Kidney (tissue), 14 donors: ENCODE data around the gene DIRAS1. TPM values are rescaled to one million over a fixed set of nuclear protein-coding genes. Genes with fewer than 3 reads are reported as not detected.

Experiments
- DNase-seq, 5 donors: peaks; one replicate each; pipeline ENCODE4 v3.0.0-alpha.2; 2013 to 2020
- FAIRE-seq: peaks from 2 replicates; lab custom pipeline; 2012; peaks lifted over from hg19 to GRCh38; lab: Jason Lieb, UNC
- H3K27ac ChIP-seq, 2 donors: one replicate each; pipeline ENCODE4 v1.7.0; 2013; ENCODE audit warnings: low read depth in 2 of 2, low read length in 2 of 2, inconsistent platforms in 1 of 2
- H3K27me3 ChIP-seq: one replicate; pipeline ENCODE4 v1.7.1; 2013; ENCODE audit warnings: low read length, inconsistent platforms; ENCODE audit not compliant: control insufficient read depth, insufficient read depth
- H3K36me3 ChIP-seq, 3 donors: one replicate each; pipeline versions ENCODE4 v1.7.0 to v1.7.1; 2013; ENCODE audit warnings: low read length in 3 of 3, control low read depth in 1 of 3, inconsistent platforms in 1 of 3; ENCODE audit not compliant: insufficient read depth in 3 of 3, control insufficient read depth in 2 of 3
- H3K4me1 ChIP-seq, 3 donors: one replicate each; pipeline versions ENCODE4 v1.7.0 to v1.7.1; 2013; ENCODE audit warnings: low read length in 3 of 3, inconsistent platforms in 1 of 3, low read depth in 1 of 3; ENCODE audit not compliant: control insufficient read depth in 2 of 3, insufficient read depth in 2 of 3
- H3K4me3 ChIP-seq, 3 donors: one replicate each; pipeline versions ENCODE4 v1.7.0 to v1.8.1; 2013; ENCODE audit warnings: low read length in 3 of 3, control low read depth in 1 of 3, inconsistent platforms in 1 of 3
- H3K9ac ChIP-seq, 3 donors: one replicate each; pipeline versions ENCODE4 v1.7.0 to v1.7.1; 2013; ENCODE audit warnings: low read length in 3 of 3, control low read depth in 1 of 3, inconsistent platforms in 1 of 3
- H3K9me3 ChIP-seq, 3 donors: one replicate each; pipeline versions ENCODE4 v1.7.0 to v1.7.1; 2013; ENCODE audit warnings: low read length in 3 of 3, control low read depth in 1 of 3, inconsistent platforms in 1 of 3; ENCODE audit not compliant: control insufficient read depth in 2 of 3, insufficient read depth in 1 of 3
- intact Hi-C: fragments of 100-400 bp; cut with DNase I; formaldehyde crosslinking; loops from one replicate; pipeline ENCODE4 v1.11.1; 2022
- polyA plus RNA-seq: library from polyadenylated mRNA; stranded (reverse); fragments of 350-450 nt; fragmentation: Illumina TruSeq; extraction: RNeasy Lipid Tissue Mini Kit (QIAGEN cat#74804); gene quantifications from one replicate; pipeline ENCODE4 v1.2.3, GENCODE V29; 2014; ENCODE audit warnings: low read depth, low replicate concordance; ENCODE audit not compliant: insufficient read depth
- total RNA-seq: library from RNA; stranded (reverse); fragmentation: NEBNext Ultra II Directional; extraction: Animal tissue kit (Norgen Biotek cat#: 25700); gene quantifications from one replicate; pipeline ENCODE4 v1.2.1, GENCODE V29; 2021
- TF ChIP-seq, protein P1 (sequence below): IDR thresholded peaks from 3 replicates; pipeline ENCODE4 v1.5.1; 2012; ENCODE audit warnings: mild to moderate bottlenecking, moderate library complexity, borderline replicate concordance; ENCODE audit not compliant: insufficient read depth; ENCODE audit errors: extremely low read depth
- donor health status: control.
- donor health status: control.
- donor health status: control.
- donor health status: control.
- donor health status: control.
- donor health status: DM: yes; HTN: yes; CAD: no.
- donor health status: Normal renal cell carcinoma (clear cell type).

Gene DIRAS1
- total and polyA plus RNA-seq, 2 donors from 2014 or later, result 2.3 to 7.6 TPM

DNA sequence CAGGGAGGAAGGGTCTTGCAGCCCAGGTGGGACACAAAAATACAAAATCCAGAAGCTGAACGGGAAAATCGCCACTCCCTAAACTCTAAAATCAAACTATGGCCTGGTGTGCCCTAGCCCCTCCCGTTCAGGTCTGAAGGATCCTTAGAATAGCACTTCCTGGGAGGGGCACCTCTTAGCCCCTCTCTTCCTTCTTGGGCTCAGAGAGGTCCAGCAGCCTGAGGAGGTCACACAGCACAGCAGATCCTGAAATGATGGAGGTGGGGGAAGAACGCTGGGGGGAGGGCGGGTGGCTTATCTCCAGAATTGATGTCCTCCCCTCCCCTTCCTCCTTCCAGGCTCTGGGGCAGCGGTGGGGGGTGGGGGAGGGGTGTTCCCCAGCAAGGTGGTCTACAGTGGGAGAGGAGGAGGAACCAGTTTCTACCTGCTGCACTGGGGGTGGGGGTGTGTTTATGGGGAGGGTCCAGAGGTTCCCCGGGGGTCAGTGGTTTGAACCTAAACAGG, 1.9 kb downstream of the DIRAS1 start:
- no peak overlapping the region for H3K4me3 ChIP-seq
- peaks cover 3% of the 10 kb centered on the region for H3K27me3 ChIP-seq
- intact Hi-C loops, result no loop called here
- TF ChIP-seq, protein P1, sequence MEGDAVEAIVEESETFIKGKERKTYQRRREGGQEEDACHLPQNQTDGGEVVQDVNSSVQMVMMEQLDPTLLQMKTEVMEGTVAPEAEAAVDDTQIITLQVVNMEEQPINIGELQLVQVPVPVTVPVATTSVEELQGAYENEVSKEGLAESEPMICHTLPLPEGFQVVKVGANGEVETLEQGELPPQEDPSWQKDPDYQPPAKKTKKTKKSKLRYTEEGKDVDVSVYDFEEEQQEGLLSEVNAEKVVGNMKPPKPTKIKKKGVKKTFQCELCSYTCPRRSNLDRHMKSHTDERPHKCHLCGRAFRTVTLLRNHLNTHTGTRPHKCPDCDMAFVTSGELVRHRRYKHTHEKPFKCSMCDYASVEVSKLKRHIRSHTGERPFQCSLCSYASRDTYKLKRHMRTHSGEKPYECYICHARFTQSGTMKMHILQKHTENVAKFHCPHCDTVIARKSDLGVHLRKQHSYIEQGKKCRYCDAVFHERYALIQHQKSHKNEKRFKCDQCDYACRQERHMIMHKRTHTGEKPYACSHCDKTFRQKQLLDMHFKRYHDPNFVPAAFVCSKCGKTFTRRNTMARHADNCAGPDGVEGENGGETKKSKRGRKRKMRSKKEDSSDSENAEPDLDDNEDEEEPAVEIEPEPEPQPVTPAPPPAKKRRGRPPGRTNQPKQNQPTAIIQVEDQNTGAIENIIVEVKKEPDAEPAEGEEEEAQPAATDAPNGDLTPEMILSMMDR, result no peak
- DNase-seq, result peak in 1 of 5 donors; percentile 42
- no peak overlapping the region for H3K27ac ChIP-seq
- H3K4me1 ChIP-seq, result peaks cover 0 to 14% (median 0%) of the 10 kb centered on the region in 3 donors
- FAIRE-seq, result no peak
- H3K9me3 ChIP-seq, result peaks cover 0 to 10% (median 2%) of the 10 kb centered on the region in 3 donors
- H3K9ac ChIP-seq, result no peak overlapping the region
- H3K36me3 ChIP-seq, result no peaks in the 10 kb centered on the region

GRCh38 chr19:2717638-2718541, 3.3 kb downstream of the DIRAS1 start:
- intact Hi-C loops, result no loop called here
- no peak overlapping the region for H3K27ac ChIP-seq
- DNase-seq (peak in 2 of 5 donors; percentile 28 to 75), FAIRE-seq (no peak)
- TF ChIP-seq, protein P1, result no peak
- H3K4me3 ChIP-seq, result no peak overlapping the region
- H3K36me3 ChIP-seq, result no peaks in the 10 kb centered on the region
- peaks cover 0 to 10% (median 2%) of the 10 kb centered on the region in 3 donors for H3K9me3 ChIP-seq
- peaks cover 0 to 7% (median 0%) of the 10 kb centered on the region in 3 donors for H3K4me1 ChIP-seq
- H3K27me3 ChIP-seq, result peaks cover 3% of the 10 kb centered on the region
- H3K9ac ChIP-seq, result no peak overlapping the region

DNA sequence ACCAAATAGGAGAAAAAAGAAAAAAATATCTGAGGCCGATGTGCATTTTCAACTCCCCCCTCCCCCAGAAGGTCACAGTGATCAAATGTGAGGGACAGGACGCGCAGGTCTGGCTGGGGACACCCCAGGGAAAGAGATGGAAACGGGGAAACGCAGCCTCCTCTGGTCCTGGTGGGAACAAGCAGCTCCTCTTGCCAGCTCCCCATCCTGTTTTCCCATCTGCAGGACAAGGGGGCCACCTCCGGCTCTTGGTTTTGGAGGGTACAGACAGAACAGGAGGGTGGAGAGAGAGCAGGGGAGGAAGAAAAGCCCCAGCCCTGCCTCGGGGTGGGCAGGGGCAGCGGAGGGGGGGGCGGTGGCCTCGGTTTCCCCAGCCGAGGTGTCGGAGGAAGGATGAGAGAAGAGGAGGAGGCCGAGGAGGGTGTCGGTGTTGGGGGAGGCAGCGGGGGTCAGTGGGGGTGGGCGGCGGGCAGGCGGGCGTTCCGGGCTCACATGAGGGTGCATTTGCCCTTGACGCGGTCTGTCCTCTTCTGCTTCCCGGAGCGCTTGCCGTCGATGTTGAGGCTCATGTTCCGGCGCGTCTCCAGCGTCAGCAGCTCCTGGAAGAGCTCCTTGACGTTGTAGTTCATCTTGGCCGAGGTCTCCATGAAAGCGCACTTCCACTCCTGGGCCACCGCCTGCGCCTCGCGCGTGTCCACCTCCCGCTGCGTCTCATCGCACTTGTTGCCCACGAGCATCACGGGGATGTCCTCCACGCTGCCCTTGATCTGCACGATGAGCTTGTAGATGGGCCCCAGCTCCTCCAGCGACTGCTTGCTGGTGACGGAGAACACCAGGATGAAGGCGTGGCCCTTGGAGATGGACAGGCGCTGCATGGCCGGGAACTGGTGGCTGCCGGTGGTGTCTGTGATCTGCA, 4.2 kb downstream of the DIRAS1 start:
- TF ChIP-seq, protein P1, result no peak
- DNase-seq, result peak in 2 of 5 donors; percentile 23 to 61
- no peak overlapping the region for H3K9ac ChIP-seq
- FAIRE-seq, result no peak
- no peaks in the 10 kb centered on the region for H3K27me3 ChIP-seq
- peaks cover 0 to 2% (median 0%) of the 10 kb centered on the region in 3 donors for H3K4me1 ChIP-seq
- no peak overlapping the region for H3K27ac ChIP-seq
- no peaks in the 10 kb centered on the region for H3K36me3 ChIP-seq
- H3K9me3 ChIP-seq, result peaks cover 0 to 10% (median 2%) of the 10 kb centered on the region in 3 donors
- no peak overlapping the region for H3K4me3 ChIP-seq
- intact Hi-C loops, result no loop called here
